Stomach (tissue), 4 donors: ENCODE results near the gene HSPBP1.

Experiments
- POLR2A ChIP-seq, 4 donors: fragments of 450-650 bp; IDR thresholded peaks; one replicate each; pipeline ENCODE4 v1.6.1; 2016; ENCODE audit warnings: antibody characterized with exemption in 4 of 4, control low read depth in 2 of 4, mild to moderate bottlenecking in 1 of 4, moderate library complexity in 1 of 4
- POLR2AphosphoS5 ChIP-seq, 3 donors: sonication (generic); formaldehyde crosslinking; IDR thresholded peaks; one replicate each; pipeline ENCODE4 v1.6.1; 2016; ENCODE audit warnings: antibody characterized with exemption in 3 of 3

GRCh38 chr19:55230780-55231179 is 49.1 kb downstream of the HSPBP1 start:
- no peak for TF ChIP-seq POLR2A (IDR thresholded peaks at IDR 0.05)
- no peak for TF ChIP-seq POLR2AphosphoS5 (IDR thresholded peaks at IDR 0.05)
